HG02885 (cell line): Measurements from ENCODE around the gene UBE2D2.
"Not testable (repeated sequence)": the region's sequence is repeated elsewhere in the genome, so short reads cannot be mapped to it uniquely, and the experiment has no call there.

Source experiments
- ATAC-seq: cut with Tn5 transposase; IDR thresholded peaks from one replicate; pipeline ENCODE4 v1.9.1; 2021; ENCODE audit warnings: mild to moderate bottlenecking; ENCODE audit not compliant: unreplicated experiment, poor library complexity

The UBE2D2 gene

DNA sequence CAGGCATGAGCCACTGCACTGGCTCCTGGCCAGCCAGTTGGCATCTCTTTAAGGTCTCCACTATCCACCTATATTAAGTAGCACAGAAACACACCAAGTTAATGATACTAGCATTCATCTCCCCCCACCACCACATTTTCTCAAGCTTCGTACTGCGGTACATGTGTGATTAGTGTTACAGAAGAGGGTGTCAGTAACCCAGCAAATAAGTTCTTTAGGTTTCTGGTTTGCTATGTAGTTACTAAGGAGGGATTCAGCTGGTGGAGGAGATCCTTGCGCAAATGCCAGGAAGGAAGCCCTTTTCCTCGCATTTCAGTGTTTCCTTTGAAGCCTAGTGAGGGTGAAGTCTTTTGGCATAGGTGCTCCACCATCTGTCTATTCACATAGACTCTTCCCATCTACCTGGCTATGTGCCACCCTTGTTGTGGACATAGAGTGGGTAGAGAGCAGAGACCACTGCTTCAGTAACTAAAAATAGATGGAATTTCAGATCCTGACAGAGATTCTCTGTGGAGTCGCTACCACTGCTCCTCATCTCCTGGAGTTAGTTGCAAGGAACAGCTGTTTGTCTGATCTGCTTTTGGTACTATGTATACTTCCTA lies 16.7 kb downstream of the UBE2D2 start:
- no peak for ATAC-seq

DNA sequence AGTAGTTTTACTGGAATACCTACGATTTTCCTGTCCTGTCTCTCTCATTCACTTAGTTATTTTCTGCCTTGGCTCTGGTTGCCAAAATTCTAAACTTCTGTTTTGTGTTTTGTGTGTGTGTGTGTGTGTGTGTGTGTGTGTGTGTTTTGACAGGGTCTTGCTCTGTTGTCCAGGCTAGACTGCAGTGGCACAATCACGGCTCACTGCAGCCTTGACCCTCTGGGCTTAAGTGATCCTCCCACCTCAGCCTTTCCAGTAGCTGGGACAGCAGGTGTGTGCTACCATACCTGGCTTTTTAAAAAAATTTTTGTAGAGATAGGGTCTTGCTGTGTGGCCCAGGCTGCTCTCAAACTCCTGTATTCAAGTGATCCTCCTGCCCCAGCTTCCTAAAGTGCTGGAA lies 17.2 kb downstream of the UBE2D2 start:
- no peak for ATAC-seq

DNA sequence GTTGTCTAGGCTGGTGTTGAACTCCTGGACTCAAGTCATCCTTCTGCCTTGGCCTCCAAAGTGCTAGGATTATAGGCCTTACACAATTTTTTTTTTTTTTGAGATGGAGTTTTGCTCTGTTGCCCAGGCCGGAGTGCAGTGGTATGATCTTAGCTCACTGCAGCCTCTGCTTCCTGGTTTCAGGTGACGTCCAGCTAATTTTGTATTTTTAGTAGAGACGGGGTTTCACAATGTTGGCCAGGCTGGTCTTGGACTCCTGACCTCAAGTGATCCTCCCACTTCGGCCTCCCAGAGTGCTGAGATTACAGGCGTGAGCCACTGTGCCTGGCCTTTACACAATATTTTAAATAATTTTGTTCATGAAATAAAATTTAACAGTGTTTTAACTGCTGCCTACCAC lies 21.0 kb downstream of the UBE2D2 start:
- not testable (repeated sequence) for ATAC-seq

DNA sequence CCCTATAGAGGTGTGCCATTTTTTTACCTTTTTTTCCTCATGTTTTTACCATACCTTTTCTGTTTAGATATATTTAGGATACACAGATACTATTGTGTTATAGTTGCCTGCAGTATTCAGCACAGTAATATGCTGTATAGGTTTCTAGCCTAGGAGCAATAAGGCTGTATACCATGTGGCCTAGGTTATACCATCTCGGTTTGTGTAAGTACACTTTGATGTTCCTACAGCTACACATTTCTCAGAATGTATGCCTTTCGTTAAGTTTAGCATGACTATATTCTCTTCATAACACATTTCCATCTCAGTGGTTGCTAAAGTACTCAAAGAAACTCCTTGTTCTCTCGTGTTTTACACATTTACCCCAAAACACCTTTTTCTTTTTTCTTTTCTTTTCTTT lies 23.0 kb downstream of the UBE2D2 start:
- ATAC-seq = no peak

DNA sequence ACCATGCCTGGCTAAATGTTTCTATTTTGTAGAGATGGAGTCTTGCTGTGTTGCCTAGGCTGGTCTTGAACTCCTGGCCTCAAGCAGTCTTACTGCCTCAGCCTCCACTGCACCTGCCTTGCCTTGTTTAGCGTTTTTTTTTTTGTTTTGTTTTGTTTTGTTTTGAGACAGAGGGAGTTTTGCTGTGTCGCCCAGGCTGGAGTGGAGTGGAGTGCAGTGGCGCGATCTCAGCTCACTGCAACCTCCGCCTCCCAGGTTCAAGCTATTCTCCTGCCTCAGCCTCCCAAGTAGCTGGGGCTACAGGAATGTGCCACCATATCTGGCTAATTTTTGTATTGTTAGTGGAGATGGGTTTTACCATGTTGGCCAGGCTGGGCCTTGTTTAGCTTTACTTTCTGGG lies 27.0 kb downstream of the UBE2D2 start:
- ATAC-seq = not testable (repeated sequence)

DNA sequence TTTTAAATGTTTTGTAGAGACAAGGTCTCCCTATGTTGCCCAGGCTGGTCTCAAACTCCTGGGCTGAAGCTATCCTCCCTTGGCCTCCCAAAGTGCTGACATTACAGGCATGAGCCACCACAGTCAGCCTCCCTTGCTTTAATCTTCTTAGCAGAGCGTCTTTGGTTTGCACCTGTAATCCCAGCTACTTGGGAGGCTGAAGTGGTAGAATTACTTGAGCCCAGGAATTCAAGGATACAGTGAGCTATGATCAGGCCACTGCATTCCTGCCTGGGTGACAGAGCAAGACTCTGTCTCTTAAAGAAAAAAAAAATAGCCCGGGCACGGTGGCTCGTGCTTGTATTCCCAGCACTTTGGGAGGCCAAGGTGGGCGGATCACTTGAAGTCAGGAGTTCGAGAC lies 27.8 kb downstream of the UBE2D2 start:
- ATAC-seq = no peak

DNA sequence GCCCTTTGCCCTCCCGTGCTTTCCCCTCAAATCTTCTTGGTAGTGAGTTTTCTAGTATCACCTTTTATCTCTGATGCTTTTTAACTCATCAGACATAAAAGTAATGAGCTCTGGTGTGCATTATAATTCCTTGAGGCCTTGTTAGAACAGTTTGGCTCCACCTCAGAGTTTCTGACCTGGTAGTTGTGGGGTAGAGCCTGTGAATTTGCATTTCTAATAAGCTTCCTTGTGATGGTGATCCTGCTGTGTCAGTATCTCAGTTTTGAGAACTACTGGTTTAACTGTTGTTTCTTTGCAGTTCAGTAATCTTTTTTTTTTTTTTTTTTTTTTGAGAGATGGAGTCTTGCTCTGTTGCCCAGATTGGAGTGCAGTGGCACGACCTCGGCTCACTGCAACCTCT lies 31.1 kb downstream of the UBE2D2 start:
- ATAC-seq = peak; percentile 59

DNA sequence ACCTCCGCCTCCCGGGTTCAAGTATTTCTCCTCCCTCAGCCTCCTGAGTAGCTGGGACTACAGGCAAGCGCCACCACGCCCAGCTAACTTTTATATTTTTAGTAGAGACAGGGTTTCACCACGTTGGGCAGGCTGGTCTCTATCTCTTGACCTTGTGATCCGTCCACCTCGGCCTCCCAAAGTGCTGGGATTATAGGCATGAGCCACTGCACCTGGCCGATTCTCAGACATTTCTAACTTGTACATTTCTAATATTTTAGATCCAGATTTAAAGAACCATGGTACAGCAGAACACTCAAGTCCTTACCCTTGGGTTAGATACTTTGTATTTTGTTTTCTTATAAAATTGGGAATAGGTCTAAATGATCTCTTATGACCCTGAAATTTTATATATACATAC lies 31.9 kb downstream of the UBE2D2 start:
- ATAC-seq = not testable (repeated sequence)

DNA sequence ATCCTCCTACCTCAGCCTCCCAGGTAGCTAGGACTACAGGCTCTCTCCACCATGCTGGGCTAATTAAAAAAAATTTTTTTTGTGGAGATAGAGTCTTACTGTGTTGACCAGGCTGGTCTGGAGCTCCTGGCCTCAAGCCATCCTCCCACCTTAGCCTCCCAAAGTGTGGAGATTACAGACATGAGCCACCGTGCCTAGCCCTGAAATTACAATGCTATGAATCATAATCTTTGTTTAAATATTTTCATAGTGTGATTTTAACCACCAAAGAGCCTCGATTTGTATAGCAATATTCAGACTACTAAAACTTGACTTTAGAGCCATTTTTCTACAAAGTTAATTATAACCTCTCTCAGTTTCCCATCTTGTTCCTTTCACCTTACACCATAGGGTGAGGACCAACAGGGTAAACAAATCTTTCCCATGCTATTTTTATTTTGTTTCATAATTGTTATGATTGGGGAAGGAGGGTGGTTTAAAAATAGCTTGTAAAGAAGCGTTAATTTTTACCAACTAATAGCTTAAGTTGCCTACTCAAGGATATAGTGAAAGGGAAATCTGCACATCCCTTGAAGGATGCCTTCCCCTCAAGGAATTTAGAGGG lies 32.7 kb downstream of the UBE2D2 start:
- ATAC-seq = no peak

DNA sequence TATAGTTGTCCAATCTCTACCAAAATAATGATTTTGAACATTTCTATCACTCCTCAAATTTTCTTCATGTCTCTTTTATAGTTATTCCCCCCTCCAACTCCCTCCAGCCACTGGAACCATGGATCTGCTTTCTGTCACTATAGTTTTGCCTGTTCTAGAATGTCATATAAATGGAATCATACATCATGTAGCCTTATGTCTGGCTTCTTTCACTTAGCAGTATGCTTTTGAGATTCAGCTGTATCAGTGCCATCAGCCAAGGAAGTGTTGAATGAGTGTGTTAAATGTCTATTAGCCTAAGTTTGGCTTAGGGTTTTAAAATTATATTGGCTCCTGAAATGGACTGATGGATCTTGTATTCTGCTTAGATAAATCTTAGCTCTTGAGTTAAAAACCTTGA lies 36.0 kb downstream of the UBE2D2 start:
- ATAC-seq = no peak

DNA sequence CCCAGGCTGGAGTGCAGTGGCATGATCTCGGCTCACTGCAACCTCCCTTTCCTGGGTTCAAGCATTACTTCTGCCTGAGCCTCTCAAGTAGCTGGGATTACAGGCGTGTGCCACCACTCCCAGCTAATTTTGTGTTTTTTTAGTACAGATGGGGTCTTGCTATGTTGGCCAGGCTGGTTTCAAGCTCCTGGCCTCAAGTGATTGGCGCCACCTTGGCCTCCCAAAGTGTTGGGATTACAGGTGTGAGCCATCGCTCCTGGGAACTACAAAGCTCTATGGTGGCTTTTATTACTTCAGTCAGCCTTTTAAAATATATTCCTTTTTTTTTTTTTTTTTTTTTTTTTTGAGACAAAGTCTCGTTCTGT lies 37.4 kb downstream of the UBE2D2 start:
- not testable (repeated sequence) for ATAC-seq

DNA sequence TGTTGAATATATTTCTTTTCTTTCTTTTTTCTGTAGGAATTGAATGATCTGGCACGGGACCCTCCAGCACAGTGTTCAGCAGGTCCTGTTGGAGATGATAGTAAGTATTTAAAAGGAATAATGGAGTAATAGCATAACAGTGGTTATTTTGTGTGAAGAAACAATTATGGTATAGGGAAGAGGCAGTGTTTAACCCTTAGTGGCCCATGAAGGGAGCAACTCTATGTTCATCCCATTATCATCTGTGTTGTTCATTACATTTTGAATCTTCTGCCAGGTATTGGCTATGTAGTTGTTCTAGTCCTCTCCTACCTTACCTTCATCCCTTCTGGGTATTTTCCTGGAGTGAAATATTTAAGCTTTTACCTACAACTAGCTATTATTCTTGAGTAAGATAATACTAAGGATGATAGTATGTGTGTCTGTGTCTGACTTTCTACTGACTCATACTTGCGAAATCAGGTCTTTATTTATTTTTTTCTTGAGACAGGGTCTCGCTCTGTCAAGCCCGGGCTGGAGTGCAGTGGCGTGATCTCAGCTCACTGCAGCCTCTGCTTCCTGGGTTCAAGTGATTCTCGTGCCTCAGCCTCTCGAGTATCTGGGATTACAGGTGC lies 39.3 kb downstream of the UBE2D2 start:
- no peak for ATAC-seq

DNA sequence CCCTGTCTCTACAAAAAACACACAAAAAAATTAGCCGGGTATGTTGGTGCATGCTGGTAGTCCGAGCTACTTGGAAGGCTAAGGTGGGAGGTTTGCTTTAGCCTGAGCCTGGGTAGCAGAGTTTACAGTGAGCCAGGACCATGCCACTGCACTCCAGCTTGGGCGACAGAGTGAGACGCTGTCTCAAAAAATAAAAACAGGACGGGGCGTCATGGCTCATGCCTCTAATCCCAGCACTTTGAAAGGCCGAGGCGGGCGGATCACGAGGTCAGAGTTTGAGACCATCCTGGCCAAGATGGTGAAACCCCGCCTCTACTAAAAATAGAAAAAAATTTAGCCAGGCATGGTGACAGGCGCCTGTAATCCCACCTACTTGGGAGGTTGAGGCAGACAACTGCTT lies 40.3 kb downstream of the UBE2D2 start:
- no peak for ATAC-seq

DNA sequence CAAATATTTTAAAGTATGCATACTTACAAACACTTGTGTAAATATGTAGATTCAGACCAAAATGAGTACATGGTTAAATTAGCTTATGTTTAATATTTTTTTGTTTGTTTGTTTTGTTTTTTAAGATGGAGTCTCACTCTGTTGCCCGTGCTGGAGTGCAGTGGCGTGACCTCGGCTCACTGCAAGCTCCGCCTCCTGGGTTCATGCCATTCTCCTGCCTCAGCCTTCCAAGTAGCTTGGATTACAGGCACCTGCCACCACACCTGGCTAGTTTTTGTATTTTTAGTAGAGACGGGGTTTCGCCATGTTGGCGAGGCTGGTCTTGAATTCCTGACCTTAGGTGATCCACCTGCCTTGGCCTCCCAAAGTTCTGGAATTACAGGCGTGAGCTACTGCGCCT lies 40.8 kb downstream of the UBE2D2 start:
- ATAC-seq = not testable (repeated sequence)

DNA sequence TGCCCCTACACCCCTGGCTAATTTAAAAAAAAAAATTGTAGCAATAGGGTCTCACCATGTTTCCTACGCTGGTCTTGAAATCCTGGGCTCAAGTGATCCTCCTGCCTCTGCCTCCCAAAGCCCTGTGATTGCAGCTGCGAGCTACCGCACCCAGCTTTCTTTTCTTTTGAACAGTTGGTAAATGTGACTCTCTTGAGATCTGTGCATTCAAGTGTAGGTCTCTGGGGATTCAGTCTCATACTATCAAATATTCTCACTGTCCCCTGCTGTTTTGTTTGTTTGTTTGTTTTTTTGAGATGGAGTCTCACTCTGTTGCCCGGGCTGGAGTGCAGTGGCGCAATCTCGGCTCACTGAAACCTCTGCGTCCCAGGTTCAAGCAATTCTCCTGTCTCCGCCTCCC lies 44.7 kb downstream of the UBE2D2 start:
- no peak for ATAC-seq

DNA sequence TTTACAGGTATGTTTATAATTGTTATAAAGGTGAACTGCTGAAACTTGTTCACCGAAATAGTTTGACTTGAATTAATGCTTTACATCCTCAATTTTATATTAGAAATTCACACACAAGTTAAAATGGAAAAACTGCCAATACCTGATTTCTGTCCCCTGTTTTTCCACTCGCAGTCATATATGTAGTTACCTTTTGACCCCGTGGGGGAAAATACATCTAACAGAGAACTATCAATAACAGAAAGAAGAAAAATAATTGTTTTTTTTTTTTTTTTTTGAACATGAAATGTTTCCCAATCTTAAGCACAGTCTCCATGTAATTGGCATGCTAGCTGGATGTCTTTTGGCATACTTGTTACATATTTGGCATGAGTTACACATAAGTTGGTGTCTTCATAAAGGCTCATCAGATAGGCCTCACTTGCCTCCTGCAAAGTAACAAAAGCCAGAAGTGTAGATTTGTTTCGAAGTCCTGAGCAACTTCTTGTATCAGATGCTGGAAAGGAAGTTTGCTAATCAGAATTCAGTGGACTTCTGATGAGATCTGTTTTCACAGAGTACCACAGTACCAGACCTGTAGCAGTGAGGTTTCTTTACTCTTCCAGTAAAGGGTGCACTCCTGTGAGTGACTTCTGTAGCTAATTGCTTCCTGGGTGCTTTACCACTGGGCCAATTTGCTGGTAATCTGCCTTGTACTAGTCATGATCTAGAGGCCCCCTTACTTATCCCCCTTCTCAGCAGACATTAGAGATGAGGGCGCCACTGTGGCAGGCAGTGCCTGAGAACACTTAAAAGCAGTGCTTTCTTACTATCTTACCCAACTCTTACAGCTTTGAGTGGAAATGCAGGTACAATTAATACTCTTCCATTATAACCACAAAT lies 50.8 kb downstream of the UBE2D2 start:
- ATAC-seq = no peak

DNA sequence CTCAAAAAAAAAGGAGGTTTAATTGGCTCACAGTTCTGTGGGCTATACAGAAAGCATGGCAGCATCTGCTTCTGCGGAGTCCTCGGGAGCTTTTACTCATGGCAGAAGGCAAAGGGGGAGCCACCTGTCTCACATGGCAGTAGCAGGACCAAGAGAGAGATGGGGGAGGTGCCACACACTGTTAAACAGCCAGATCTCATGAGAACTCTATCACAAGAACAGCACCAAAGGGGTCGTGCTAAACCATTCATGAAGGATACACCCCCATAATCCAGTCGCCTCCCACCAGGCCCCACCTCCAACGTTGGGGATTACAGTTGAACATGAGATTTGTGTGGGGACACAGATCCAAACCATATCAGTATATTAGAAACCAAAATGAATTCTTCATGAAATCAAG lies 58.7 kb downstream of the UBE2D2 start:
- no peak for ATAC-seq

DNA sequence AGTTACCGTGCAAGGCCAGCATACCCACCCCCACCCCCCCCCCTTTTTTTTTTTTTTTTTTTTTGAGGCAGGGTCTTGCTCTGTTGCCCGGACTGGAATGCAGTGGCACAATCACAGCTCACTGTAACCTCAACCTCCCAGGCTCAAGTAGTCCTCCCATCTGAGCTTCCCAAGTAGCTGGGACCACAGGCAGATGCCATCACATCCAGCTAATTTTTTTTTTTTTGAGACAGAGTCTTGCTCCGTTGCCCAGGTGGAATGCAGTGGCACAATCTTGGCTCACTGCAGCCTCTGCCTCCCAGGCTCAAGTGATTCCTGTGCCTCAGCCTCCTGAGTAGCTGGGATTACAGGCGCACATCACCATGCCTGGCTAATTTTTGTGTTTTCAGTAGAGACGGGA lies 64.3 kb downstream of the UBE2D2 start:
- not testable (repeated sequence) for ATAC-seq

DNA sequence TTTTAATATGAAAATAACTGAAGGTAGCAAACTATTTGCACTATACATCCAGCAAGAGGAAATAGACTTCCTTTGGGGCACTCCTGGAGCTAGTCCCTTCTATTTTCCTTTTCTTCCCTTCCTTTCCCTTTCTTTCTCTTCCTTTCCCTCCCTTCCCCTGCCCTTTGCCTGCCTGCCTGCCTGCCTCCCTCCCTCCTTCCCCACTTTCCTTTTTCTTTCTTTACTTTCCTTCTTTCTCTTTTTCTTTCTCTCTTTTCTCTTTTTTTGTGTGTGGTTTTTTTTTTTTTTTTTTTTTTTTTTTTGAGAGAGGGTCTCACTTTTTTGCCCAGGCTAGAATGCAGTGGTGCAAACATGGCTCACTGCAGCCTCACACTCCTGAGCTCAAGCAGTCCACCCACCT lies 69.7 kb downstream of the UBE2D2 start:
- ATAC-seq = no peak

DNA sequence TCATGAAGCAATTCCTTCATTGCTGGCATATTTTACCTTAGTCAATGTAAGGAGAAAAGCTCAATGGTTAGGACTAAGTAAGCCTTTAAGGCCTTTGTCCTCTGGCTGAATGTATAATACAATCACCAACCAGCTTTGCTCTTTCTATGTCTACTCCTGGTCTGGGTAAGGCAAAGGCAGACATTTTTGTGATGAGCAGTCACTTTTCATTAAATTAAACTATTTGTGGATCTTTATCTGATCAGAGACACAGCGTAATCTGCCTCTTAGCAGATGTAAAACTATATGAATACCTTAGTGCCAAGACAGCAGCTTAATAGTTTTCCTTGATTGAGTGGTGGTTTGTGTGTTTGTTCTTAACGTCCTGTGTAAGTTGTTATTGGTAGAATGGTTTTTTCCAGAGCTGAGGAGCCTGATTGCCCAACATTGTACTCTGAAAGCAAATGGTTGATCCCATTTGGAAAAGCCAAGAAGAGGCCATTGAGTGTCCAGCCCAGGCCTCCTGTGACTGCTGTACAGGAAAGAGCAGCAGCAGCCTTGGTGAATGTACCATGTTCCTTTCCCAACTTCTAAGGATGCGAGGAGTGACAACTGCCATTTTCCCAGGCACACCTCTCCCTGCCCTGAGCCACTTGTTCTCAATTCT lies 70.5 kb downstream of the UBE2D2 start:
- ATAC-seq = no peak
